Cardiac muscle cell (in vitro differentiated cells and primary cell): ENCODE data around the gene COPS4. TPM values are rescaled to one million over a fixed set of nuclear protein-coding genes. Genes with fewer than 3 reads are reported as not detected.
"Not testable (repeated sequence)": the region's sequence is repeated elsewhere in the genome, so short reads cannot be mapped to it uniquely, and the experiment has no call there.

ENCODE experiments used
- DNase-seq, 2 donors: peaks; one replicate each; pipeline versions ENCODE4 v3.0.0 to v3.0.0-alpha.2; 2010 to 2017; ENCODE audit warnings: low read depth in 1 of 2, low spot score in 1 of 2
- H3K27ac ChIP-seq: fragments of 200-600 bp; sonication (generic); 2 replicates; pipeline ENCODE4 v1.5.1; 2016
- H3K27me3 ChIP-seq: fragments of 200-600 bp; sonication (generic); 2 replicates; pipeline ENCODE4 v1.6.0; 2016; ENCODE audit warnings: control low read depth
- H3K36me3 ChIP-seq: fragments of 200-600 bp; sonication (generic); 2 replicates; pipeline ENCODE4 v1.5.1; 2016; ENCODE audit warnings: control low read depth
- H3K4me1 ChIP-seq: fragments of 200-600 bp; sonication (generic); 2 replicates; pipeline ENCODE4 v1.8.1; 2017; ENCODE audit warnings: low read depth, mild to moderate bottlenecking, mixed run types
- H3K4me3 ChIP-seq: fragments of 200-600 bp; sonication (generic); 2 replicates; pipeline ENCODE4 v1.5.1; 2016; ENCODE audit warnings: mild to moderate bottlenecking
- H3K9me3 ChIP-seq: fragments of 200-600 bp; sonication (generic); 2 replicates; pipeline ENCODE4 v1.5.1; 2017; ENCODE audit warnings: low read depth, mild to moderate bottlenecking, control low read depth
- polyA plus RNA-seq: library from polyadenylated mRNA; unstranded; fragments of >200 nt; fragmentation: Nextera tagmentation; extraction: Ambion mirVana; gene quantifications from 2 replicates; pipeline ENCODE4 v1.2.1, GENCODE V29; 2016
- total RNA-seq: library from RNA; depleted of rRNA; stranded (reverse); fragments of >200 nt; gene quantifications from 2 replicates; pipeline ENCODE4 v1.2.3, GENCODE V29; 2016
- TF ChIP-seq, protein P1 (sequence below): IDR thresholded peaks from 2 replicates; pipeline ENCODE4 v1.5.1; 2012; ENCODE audit warnings: low read depth, mild to moderate bottlenecking, low read length

COPS4 gene
- total RNA-seq = 39.9 and 45.7 TPM in 2 replicates
- 78.7 and 101 TPM in 2 replicates for polyA plus RNA-seq

DNA sequence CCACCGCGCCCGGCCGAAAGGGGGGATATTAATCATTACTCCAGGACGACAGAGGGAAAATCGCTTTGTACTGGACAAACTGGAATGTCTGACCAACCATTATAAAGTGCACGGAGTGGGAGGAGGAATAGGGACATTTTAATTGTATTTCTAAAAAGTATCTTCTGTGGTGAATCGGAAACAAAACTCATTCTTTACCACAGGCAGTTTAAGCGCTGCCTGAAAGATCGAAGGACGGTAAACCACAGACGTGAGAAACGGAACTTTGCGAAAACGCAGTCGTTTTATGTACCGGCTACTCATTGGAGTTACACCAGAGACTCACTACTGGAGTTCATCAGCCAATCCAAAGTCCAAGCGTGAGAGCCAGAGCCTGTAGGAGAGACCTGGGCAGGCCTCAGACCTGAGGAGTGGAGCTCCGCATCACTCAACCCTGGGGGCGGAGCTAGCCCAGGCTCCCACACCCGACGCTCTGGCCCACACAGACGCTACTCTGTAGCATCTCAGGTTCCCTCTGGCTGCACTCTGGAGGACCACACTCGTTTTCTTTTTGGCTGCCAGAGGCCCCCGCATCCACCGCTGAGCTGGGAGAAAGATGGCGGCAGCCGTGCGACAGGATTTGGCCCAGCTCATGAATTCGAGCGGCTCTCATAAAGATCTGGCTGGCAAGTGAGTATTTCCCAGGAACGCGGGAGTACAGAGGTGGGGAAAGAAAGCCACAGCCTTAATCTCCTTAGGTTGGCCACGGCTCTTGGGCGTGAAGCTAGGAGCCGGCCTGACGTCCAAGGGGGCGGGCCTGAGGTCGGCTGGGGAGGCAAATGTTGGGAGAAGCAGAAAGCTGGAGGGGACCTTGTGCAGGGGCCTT is at the start of gene COPS4:
TSS of gene COPS4 (plus strand) at position 554 of the 865 bp plus-strand sequence. CDS start at position 596, 42 bp downstream.
- Histone ChIP-seq H3K9me3 (no peaks in the 10 kb centered on the region), H3K36me3 (no peaks in the 10 kb centered on the region), H3K4me1 (peaks cover 9% of the 10 kb centered on the region), H3K4me3 (peak within 1 kb of the TSS; percentile 82), H3K27me3 (peaks cover 16% of the 10 kb centered on the region), H3K27ac (peak within 1 kb of the TSS; percentile 94)
- TF ChIP-seq, protein P1, sequence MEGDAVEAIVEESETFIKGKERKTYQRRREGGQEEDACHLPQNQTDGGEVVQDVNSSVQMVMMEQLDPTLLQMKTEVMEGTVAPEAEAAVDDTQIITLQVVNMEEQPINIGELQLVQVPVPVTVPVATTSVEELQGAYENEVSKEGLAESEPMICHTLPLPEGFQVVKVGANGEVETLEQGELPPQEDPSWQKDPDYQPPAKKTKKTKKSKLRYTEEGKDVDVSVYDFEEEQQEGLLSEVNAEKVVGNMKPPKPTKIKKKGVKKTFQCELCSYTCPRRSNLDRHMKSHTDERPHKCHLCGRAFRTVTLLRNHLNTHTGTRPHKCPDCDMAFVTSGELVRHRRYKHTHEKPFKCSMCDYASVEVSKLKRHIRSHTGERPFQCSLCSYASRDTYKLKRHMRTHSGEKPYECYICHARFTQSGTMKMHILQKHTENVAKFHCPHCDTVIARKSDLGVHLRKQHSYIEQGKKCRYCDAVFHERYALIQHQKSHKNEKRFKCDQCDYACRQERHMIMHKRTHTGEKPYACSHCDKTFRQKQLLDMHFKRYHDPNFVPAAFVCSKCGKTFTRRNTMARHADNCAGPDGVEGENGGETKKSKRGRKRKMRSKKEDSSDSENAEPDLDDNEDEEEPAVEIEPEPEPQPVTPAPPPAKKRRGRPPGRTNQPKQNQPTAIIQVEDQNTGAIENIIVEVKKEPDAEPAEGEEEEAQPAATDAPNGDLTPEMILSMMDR = peak; percentile 47
- DNase-seq = peak; percentile 99 to 100

DNA sequence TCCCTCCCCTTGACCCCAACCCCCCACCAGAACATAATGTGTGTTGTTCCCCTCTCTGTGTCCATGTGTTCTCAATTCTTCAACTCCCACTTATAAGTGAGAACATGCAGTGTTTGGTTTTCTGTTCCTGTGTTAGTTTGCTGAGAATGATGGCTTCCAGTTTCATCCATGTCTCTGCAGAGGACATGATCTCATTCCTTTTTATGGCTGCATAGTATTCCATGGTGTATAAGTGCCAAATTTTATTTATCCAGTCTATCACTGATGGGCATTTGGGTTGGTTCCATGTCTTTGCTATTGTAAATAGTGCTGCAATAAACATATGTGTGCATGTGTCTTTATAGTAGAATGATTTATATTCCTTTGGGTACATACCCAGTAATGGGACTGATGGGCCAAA is 47.5 kb upstream of the COPS4 start:
- H3K9me3 ChIP-seq, DNase-seq, H3K36me3 ChIP-seq, H3K27ac ChIP-seq, H3K4me1 ChIP-seq, H3K27me3 ChIP-seq, H3K4me3 ChIP-seq: not testable (repeated sequence)

DNA sequence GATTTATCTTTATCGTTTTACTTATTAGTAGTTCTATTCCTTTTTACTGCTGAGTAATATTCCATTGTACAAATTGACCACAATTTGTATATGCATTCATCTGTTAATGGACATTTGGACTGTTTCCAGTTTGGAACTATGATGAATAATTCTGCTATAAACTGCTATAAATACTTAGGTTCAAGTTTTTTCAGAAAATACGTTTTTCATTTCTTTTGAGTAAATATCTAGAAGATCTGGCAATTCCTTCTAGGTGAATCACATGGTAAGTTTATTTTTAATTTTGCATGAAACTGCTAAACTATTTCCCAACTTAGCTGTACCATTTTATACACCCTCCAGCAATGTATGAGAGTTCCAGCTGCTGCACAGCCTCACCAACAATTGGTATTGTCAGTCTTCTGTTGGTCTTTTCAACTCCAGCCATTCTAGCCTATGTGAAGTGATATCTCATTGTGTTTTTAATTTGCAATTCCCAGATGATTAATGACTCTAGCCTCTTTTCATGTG is 46.6 kb upstream of the COPS4 start:
- H3K27me3 ChIP-seq = no peaks in the 10 kb centered on the region
- H3K4me1 ChIP-seq = no peaks in the 10 kb centered on the region
- H3K36me3 ChIP-seq = peaks cover 5% of the 10 kb centered on the region
- TF ChIP-seq, protein P1 = no peak
- no peaks in the 10 kb centered on the region for H3K9me3 ChIP-seq
- H3K27ac ChIP-seq = no peak overlapping the region
- H3K4me3 ChIP-seq = no peak overlapping the region
- no peak for DNase-seq

DNA sequence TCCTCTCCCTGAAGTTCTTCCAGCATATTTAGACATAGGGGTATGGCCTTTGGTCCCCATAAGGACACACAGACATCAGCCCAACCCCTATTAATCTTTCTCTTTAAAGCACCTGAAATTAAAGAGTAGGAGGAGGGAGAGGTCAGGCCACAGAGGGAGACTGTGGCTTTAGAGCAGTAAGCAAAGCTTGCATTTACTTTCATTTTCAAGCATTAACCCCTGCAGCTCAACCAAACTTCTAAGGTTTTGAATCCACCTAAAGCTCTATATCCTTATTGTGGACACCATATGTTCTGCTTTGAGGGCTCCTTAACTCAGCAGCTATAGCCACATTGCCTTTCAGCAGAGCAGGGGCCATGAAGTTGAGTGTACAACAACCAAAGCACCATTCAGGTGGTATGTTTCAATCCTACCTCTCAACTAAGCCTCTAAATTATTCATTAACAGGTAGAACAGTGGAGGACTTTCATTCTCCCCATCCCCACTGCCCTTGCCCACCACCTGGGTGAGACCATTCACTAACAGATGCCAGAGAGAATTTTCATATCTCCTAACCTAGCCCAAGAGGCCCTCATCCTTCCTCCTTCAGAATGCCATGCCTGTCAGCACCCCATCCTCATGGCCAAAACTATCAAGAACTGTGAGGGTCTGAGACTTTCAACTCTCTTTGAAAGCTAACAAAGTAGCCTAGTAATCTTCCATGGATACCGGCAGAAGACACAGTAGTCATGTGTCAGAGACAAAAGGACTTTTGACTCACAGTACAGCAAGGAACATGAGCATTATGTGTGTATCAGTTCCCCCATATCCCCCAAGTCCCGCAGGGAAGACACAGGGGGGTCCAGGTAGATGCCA is 45.2 kb upstream of the COPS4 start:
- H3K4me1 ChIP-seq = no peaks in the 10 kb centered on the region
- H3K4me3 ChIP-seq = no peak overlapping the region
- H3K27me3 ChIP-seq = no peaks in the 10 kb centered on the region
- H3K36me3 ChIP-seq = no peaks in the 10 kb centered on the region
- TF ChIP-seq, protein P1 = no peak
- no peak overlapping the region for H3K27ac ChIP-seq
- no peaks in the 10 kb centered on the region for H3K9me3 ChIP-seq
- peak in 1 of 2 donors; percentile 15 for DNase-seq

DNA sequence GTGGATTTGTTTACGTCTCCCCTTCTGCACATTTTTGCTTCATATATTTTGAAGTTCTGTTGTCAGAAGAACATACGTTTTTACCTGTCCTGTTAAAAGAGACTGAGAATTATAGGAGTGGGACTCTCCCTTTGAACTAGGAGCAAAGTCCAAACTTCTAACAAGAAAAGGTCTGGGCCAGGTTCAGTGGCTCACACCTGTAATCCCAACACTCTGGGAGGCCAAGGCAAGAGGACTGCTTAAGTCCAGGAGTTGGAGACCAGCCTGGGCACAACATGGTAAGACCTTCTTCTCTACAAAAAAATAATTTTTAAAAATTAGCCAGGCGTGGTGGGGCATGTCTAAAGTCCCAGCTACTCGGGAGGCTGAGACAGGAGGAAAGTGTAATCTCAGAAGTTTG is 40.1 kb upstream of the COPS4 start:
- H3K36me3 ChIP-seq = no peaks in the 10 kb centered on the region
- no peak overlapping the region for H3K27ac ChIP-seq
- no peaks in the 10 kb centered on the region for H3K9me3 ChIP-seq
- no peaks in the 10 kb centered on the region for H3K4me1 ChIP-seq
- DNase-seq = no peak
- H3K4me3 ChIP-seq = no peak overlapping the region
- TF ChIP-seq, protein P1 = no peak
- no peaks in the 10 kb centered on the region for H3K27me3 ChIP-seq
